Adrenal gland (tissue), 12 donors: ENCODE measurements around the gene SMPD2. TPM values are rescaled to one million over a fixed set of nuclear protein-coding genes. Genes with fewer than 3 reads are reported as not detected.

ENCODE experiments used
- DNase-seq, 7 donors: peaks; one replicate each; pipeline ENCODE4 v3.0.0-alpha.2; 2019 to 2020
- H3K27ac ChIP-seq, 5 donors: fragments of 200-600 bp; sonication (generic) in 4 of 5; 1 replicate in 3 of 5; 2 replicates in 2 of 5; pipeline versions ENCODE4 v1.5.1 to v1.8.0; 2016 to 2020; ENCODE audit warnings: mild to moderate bottlenecking in 1 of 5
- H3K27me3 ChIP-seq: fragments of 200-600 bp; 2 replicates; pipeline ENCODE4 v1.8.0; 2021
- H3K36me3 ChIP-seq, 2 donors: fragments of 200-600 bp; replicated peaks in 1 of 2; 1 replicate in 1 of 2; 2 replicates in 1 of 2; pipeline versions ENCODE4 v1.5.1 to v1.8.0; 2018 to 2022
- H3K4me1 ChIP-seq, 2 donors: fragments of 200-600 bp; replicated peaks in 1 of 2; 1 replicate in 1 of 2; 2 replicates in 1 of 2; pipeline versions ENCODE4 v1.5.1 to v1.8.0; 2018 to 2021
- H3K4me3 ChIP-seq, 4 donors: fragments of 200-600 bp; sonication (generic) in 3 of 4; one replicate each; pipeline ENCODE4 v1.5.1; 2016 to 2018
- H3K9me3 ChIP-seq, 3 donors: fragments of 200-600 bp; sonication (generic) in 1 of 3; replicated peaks in 1 of 3; 1 replicate in 2 of 3; 2 replicates in 1 of 3; pipeline versions ENCODE4 v1.5.1 to v1.8.0; 2016 to 2021
- CTCF ChIP-seq, 6 experiments: fragments of 450-650 bp in 4 of 6; fragments of 200-600 bp in 2 of 6; sonication (generic) in 1 of 6; IDR thresholded peaks; 1 replicate in 5 of 6; 2 replicates in 1 of 6; pipeline versions ENCODE4 v1.5.1 to v1.8.0; 2016 to 2021; ENCODE audit warnings: antibody characterized with exemption in 6 of 6, mild to moderate bottlenecking in 2 of 6, moderate library complexity in 1 of 6
- POLR2A ChIP-seq, 2 donors: fragments of 450-650 bp; IDR thresholded peaks; one replicate each; pipeline ENCODE4 v1.6.1; 2017; ENCODE audit warnings: antibody characterized with exemption in 2 of 2, mild to moderate bottlenecking in 2 of 2, moderate library complexity in 1 of 2
- WGBS, 4 donors: extraction: QIAGEN DNeasy Blood & Tissue Kit in 2 of 4; methylation state at CpG; one replicate each; pipeline versions ENCODE4 v1.1.5 to v1.1.7; 2013 to 2017; 5-methylcytosine and 5-hydroxymethylcytosine counted together
- intact Hi-C, 2 donors: fragments of 100-400 bp; cut with DNase I; formaldehyde crosslinking; loops; one replicate each; pipeline versions ENCODE4 v1.14.1 to v1.15.0; 2022 to 2023
- polyA plus RNA-seq, 3 donors: library from polyadenylated mRNA; stranded (reverse); fragments of 200-250 nt in 2 of 3; fragments of 350-450 nt in 1 of 3; fragmentation: Illumina TruSeq in 1 of 3; extraction: RNeasy Lipid Tissue Mini Kit (QIAGEN cat#74804) in 1 of 3; gene quantifications; one replicate each; pipeline ENCODE4 v1.2.3, GENCODE V29; 2013 to 2014
- total RNA-seq, 9 donors: library from RNA; depleted of rRNA in 4 of 9; stranded (reverse); fragments of >200 nt in 4 of 9; fragments of 120-200 nt in 1 of 9; fragmentation: NEBNext Ultra II Directional in 1 of 9; extraction: Animal tissue kit (Norgen Biotek cat#: 25700) in 1 of 9; gene quantifications; one replicate each; pipeline versions ENCODE4 v1.1.0 to v1.2.4, GENCODE V29; 2013 to 2023
- donor health status: healthy with polysubstance abuse.
- donor health status: Bipolar disorder and iron deficiency.
- donor health status: DM: yes; HTN: yes; CAD: no.
- donor health status: DM: no; HTN: no; CAD: no.
- donor health status: DM: no; HTN: no; CAD: no.
- donor health status: DM: yes; HTN: yes; CAD: no.

The SMPD2 gene
- total and polyA plus RNA-seq, 12 donors = 3.2 to 17.5 (median 10.4) TPM

- H3K36me3 ChIP-seq = no peaks in the 10 kb centered on the region
- H3K27ac ChIP-seq = no peak overlapping the region
- no peaks in the 10 kb centered on the region for H3K9me3 ChIP-seq
- H3K27me3 ChIP-seq = no peaks in the 10 kb centered on the region
- intact Hi-C loops = no loop called here
- 47 to 61% (median 55%) methylated on average over 4 of the region's 4 CpGs for WGBS, 4 donors
- TF ChIP-seq POLR2A (IDR thresholded peaks at IDR 0.05) (no peak), CTCF (IDR thresholded peaks at IDR 0.05) (no peak)
- H3K4me3 ChIP-seq = no peak overlapping the region
- no peak for DNase-seq
- H3K4me1 ChIP-seq = peaks cover 0 to 6% of the 10 kb centered on the region in 2 donors
Measured at GRCh38 chr6:109417646-109418045, 22.9 kb upstream of the SMPD2 start.

DNA sequence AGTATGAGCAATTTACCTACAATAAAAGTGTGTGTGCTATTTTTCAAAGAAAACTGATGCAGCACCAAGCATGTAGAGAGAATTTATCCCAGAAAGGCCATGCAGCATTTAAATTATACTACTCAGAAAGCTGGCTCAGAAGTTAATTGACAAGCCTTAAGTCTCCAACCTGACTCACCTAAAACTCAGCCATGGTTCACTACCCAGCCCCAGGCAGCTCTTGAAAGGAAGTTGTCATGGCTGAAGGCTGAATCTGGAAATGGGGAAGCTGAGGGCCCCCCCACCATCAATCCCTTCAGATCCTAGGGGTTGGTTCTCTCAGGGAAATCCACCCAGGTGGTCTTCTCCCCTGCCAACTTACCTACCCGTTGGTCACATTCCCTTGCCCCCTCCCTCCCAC lies 19.8 kb upstream of the SMPD2 start:
- TF ChIP-seq CTCF (IDR thresholded peaks at IDR 0.05) (no peak), POLR2A (IDR thresholded peaks at IDR 0.05) (no peak)
- Histone ChIP-seq H3K27ac (no peak overlapping the region), H3K27me3 (no peaks in the 10 kb centered on the region), H3K9me3 (no peaks in the 10 kb centered on the region), H3K4me3 (no peak overlapping the region), H3K36me3 (no peaks in the 10 kb centered on the region), H3K4me1 (peaks cover 5 to 14% of the 10 kb centered on the region in 2 donors)
- intact Hi-C loops = no loop called here
- DNase-seq = no peak
- 39 to 64% (median 59%) methylated on average over 1 of the region's 1 CpG for WGBS, 4 donors

DNA sequence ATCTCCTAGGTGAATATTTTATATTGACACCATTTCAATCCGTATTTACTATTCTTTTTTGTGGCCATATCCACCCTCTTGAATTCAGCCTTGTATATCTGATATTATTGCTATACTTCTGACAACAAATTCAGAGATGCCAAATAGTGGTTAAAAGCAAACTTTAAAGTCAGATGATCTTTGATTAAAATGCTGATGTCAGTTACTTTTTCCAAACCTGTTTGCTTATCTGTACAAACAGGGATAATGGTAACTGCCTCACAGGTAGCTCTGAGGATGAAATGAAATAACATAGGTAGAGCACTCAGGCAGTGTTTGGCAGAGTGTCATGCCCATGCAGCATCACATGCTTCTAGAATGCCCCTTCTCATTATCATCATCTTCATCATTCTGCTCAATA lies 19.3 kb upstream of the SMPD2 start:
- no peak overlapping the region for H3K4me3 ChIP-seq
- no peaks in the 10 kb centered on the region for H3K9me3 ChIP-seq
- H3K27me3 ChIP-seq = no peaks in the 10 kb centered on the region
- no peak overlapping the region for H3K27ac ChIP-seq
- TF ChIP-seq CTCF (IDR thresholded peaks at IDR 0.05) (no peak), POLR2A (IDR thresholded peaks at IDR 0.05) (no peak)
- H3K36me3 ChIP-seq = no peaks in the 10 kb centered on the region
- DNase-seq = no peak
- peaks cover 5 to 14% of the 10 kb centered on the region in 2 donors for H3K4me1 ChIP-seq
- intact Hi-C loops = no loop called here
- WGBS, 4 donors = 77 to 97% (median 83%) methylated on average over 1 of the region's 1 CpG

DNA sequence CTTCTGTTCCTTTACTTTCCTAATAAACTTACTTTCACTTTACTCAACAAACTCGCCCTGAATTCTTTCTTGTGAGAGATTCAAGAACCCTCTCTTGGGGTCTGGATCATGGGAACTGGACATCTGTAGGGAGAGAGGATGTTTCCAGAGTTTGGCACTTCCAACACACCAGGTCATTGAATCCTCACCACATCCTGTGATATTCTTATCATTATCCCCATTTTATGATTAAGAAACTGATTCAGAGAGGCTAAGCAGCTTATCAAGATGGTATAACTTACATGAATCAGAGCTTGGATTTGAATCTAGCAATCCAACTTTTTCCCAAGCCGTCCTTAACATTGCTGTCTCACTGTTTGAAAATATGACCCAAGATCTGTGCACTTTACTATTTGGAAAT lies 15.6 kb upstream of the SMPD2 start:
- TF ChIP-seq POLR2A (IDR thresholded peaks at IDR 0.05) (no peak), CTCF (IDR thresholded peaks at IDR 0.05) (no peak)
- no peak overlapping the region for H3K4me3 ChIP-seq
- H3K27ac ChIP-seq = no peak overlapping the region
- WGBS, 4 donors = 63 to 78% (median 71%) methylated on average over 2 of the region's 2 CpGs
- no peaks in the 10 kb centered on the region for H3K27me3 ChIP-seq
- H3K4me1 ChIP-seq = peaks cover 5 to 13% of the 10 kb centered on the region in 2 donors
- DNase-seq = no peak
- H3K36me3 ChIP-seq = no peaks in the 10 kb centered on the region
- intact Hi-C loops = no loop called here
- H3K9me3 ChIP-seq = no peaks in the 10 kb centered on the region
